Trophoblast cell (in vitro differentiated cells and primary cell): ENCODE measurements around the gene TPSB2.
"Not testable (repeated sequence)": the region's sequence is repeated elsewhere in the genome, so short reads cannot be mapped to it uniquely, and the experiment has no call there.

Experiments
- DNase-seq, 2 donors: peaks; one replicate each; pipeline ENCODE4 v3.0.0-alpha.2; 2016
- H2AFZ ChIP-seq: 2 replicates; pipeline ENCODE4 v1.6.1; 2013; ENCODE audit warnings: low read length, moderate library complexity, mild to moderate bottlenecking; ENCODE audit not compliant: insufficient read depth, poor library complexity
- H2AK5ac ChIP-seq: 2 replicates; pipeline ENCODE4 v1.6.1; 2013; ENCODE audit warnings: mild to moderate bottlenecking, low read length
- H2BK120ac ChIP-seq: 2 replicates; pipeline ENCODE4 v1.6.1; 2013; ENCODE audit warnings: low read length, mild to moderate bottlenecking, moderate library complexity; ENCODE audit not compliant: insufficient read depth, poor library complexity
- H2BK12ac ChIP-seq: 2 replicates; pipeline ENCODE4 v1.6.1; 2013; ENCODE audit warnings: mild to moderate bottlenecking, low read length, moderate library complexity
- H2BK5ac ChIP-seq: 2 replicates; pipeline ENCODE4 v1.6.1; 2013; ENCODE audit warnings: low read length, low read depth, moderate library complexity, mild to moderate bottlenecking; ENCODE audit not compliant: poor library complexity
- H3K14ac ChIP-seq: 2 replicates; pipeline ENCODE4 v1.6.1; 2013; ENCODE audit warnings: mild to moderate bottlenecking, low read length
- H3K18ac ChIP-seq: 2 replicates; pipeline ENCODE4 v1.6.1; 2013; ENCODE audit warnings: mild to moderate bottlenecking, low read length
- H3K23ac ChIP-seq: 2 replicates; pipeline ENCODE4 v1.6.1; 2013; ENCODE audit warnings: low read length
- H3K27ac ChIP-seq: 2 replicates; pipeline ENCODE4 v1.5.1; 2013; ENCODE audit warnings: low read depth, mild to moderate bottlenecking, inconsistent platforms, low read length, moderate library complexity
- H3K27me3 ChIP-seq: 2 replicates; pipeline ENCODE4 v1.6.1; 2013; ENCODE audit warnings: inconsistent platforms, mild to moderate bottlenecking, low read length, moderate library complexity; ENCODE audit not compliant: insufficient read depth
- H3K36me3 ChIP-seq, 2 experiments: 1 replicate in 1 of 2; 2 replicates in 1 of 2; pipeline ENCODE4 v1.6.1; 2013; ENCODE audit warnings: low read length in 2 of 2, mild to moderate bottlenecking in 2 of 2, moderate library complexity in 1 of 2; ENCODE audit not compliant: insufficient read depth in 2 of 2, control insufficient read depth in 1 of 2
- H3K4ac ChIP-seq: 2 replicates; pipeline ENCODE4 v1.6.1; 2013; ENCODE audit warnings: low read depth, mild to moderate bottlenecking, low read length, moderate library complexity
- H3K4me1 ChIP-seq, 2 experiments: 1 replicate in 1 of 2; 2 replicates in 1 of 2; pipeline ENCODE4 v1.6.1; 2013; ENCODE audit warnings: low read length in 2 of 2, mild to moderate bottlenecking in 2 of 2, moderate library complexity in 1 of 2; ENCODE audit not compliant: insufficient read depth in 2 of 2, control insufficient read depth in 1 of 2
- H3K4me2 ChIP-seq: 2 replicates; pipeline ENCODE4 v1.6.1; 2013; ENCODE audit warnings: inconsistent platforms, mild to moderate bottlenecking, low read length, moderate library complexity
- H3K4me3 ChIP-seq: 2 replicates; pipeline ENCODE4 v1.5.1; 2013; ENCODE audit warnings: mild to moderate bottlenecking, low read depth, low read length, inconsistent platforms
- H3K79me1 ChIP-seq: one replicate; pipeline ENCODE4 v1.6.1; 2013; ENCODE audit warnings: low read length
- H3K79me2 ChIP-seq: 2 replicates; pipeline ENCODE4 v1.6.1; 2013; ENCODE audit warnings: low read length, mild to moderate bottlenecking; ENCODE audit not compliant: control insufficient read depth, insufficient read depth, poor library complexity
- H3K9ac ChIP-seq: 2 replicates; pipeline ENCODE4 v1.6.1; 2013; ENCODE audit warnings: mild to moderate bottlenecking, low read length
- H3K9me3 ChIP-seq: 2 replicates; pipeline ENCODE4 v1.6.1; 2013; ENCODE audit warnings: low read depth, mild to moderate bottlenecking, control low read depth, inconsistent platforms, low read length; ENCODE audit not compliant: insufficient read depth
- H4K12ac ChIP-seq: 2 replicates; pipeline ENCODE4 v1.6.1; 2013; ENCODE audit warnings: low read depth, mild to moderate bottlenecking, low read length, moderate library complexity
- H4K8ac ChIP-seq: 2 replicates; pipeline ENCODE4 v1.6.1; 2013; ENCODE audit warnings: low read depth, mild to moderate bottlenecking, low read length, moderate library complexity
- H4K91ac ChIP-seq: one replicate; pipeline ENCODE4 v1.6.1; 2013; ENCODE audit warnings: low read depth, mild to moderate bottlenecking, low read length, moderate library complexity
- WGBS: extraction: QIAGEN DNeasy Blood & Tissue Kit; methylation state at CpG from one replicate; pipeline ENCODE4 v1.1.7; 2013; ENCODE audit warnings: missing lambda C conversion rate; ENCODE audit not compliant: insufficient read length, insufficient coverage; ENCODE audit errors: extremely low coverage; 5-methylcytosine and 5-hydroxymethylcytosine counted together

TPSB2 gene

DNA sequence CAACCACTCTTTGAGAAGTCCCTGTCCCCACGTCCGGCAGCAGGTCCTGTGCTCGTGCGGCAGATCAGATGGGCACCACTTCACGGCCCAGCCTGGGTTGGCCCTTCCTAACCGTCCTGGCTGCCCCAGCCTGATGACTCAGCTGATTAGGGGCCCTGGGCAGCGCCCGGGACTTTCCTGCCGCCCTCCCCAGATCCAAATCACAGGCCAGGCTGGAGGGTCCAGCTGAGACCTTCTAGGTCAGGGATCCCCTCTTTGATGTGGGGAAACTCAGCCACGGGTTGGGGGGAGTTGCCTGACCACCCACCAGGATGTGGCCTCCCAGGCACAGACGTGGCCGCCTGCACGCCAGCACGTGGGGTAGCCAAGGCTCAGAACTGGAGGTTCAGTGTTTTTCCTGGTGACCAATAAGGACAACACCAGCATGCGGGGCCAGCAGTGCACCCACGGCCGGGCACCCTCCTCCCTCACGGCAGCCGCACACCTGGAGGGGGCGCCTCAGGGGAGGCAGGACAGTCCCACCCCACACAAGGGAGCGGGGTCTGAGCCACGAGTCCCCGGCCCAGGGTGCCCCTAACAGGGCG, 4.2 kb downstream of the TPSB2 start:
- not testable (repeated sequence) for H3K23ac ChIP-seq, H3K4me1 ChIP-seq, H3K9ac ChIP-seq, H2AK5ac ChIP-seq, H2BK5ac ChIP-seq, H3K14ac ChIP-seq, H2BK120ac ChIP-seq, H4K91ac ChIP-seq, H4K8ac ChIP-seq, H3K4me2 ChIP-seq, DNase-seq, H4K12ac ChIP-seq, H3K27me3 ChIP-seq, H3K4me3 ChIP-seq, H3K9me3 ChIP-seq, H3K4ac ChIP-seq, H3K79me2 ChIP-seq, H3K27ac ChIP-seq, H2AFZ ChIP-seq, H2BK12ac ChIP-seq, H3K79me1 ChIP-seq, H3K18ac ChIP-seq, H3K36me3 ChIP-seq
- no CpG with 5 or more reads among the region's 24 CpGs for WGBS

DNA sequence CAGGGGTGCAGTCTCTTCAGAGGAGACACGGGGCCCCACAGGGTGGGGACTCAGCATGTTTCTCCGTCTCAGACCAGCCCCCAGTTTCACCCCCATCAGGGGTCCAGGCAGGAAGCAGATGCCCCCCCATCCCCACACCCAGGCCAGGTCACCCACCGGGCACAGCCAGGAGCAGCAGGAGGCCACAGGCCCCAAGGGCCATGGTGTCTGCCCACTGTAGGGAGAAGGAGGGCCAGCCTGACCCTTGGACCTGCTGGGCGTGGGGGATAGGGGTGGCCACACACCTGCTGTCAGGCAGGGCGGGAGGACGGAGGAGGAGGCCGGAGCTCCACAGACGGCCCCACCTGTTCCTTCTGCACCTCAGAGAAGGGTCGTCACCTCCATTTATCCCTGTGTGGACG, 4.9 kb downstream of the TPSB2 start, which contains the start of gene TPSG1:
Gene TPSG1 (minus strand): TSS at position 218 of the 401 bp plus-strand sequence. CDS start 16 bp downstream, at position 202.
- Histone ChIP-seq H3K4me3 (no peak within 1 kb of the TSS), H4K91ac (no peak within 1 kb of the TSS), H3K18ac (no peak within 1 kb of the TSS), H3K4me1 (no peaks in the 10 kb centered on the region), H3K9me3 (peaks cover 2% of the 10 kb centered on the region), H2BK5ac (no peak within 1 kb of the TSS), H2BK120ac (no peak within 1 kb of the TSS), H3K9ac (no peak within 1 kb of the TSS), H2AFZ (no peak within 1 kb of the TSS), H4K12ac (no peak within 1 kb of the TSS), H3K27ac (no peak within 1 kb of the TSS), H3K27me3 (no peaks in the 10 kb centered on the region), H3K4ac (no peak within 1 kb of the TSS), H3K4me2 (no peak within 1 kb of the TSS), H2AK5ac (no peak within 1 kb of the TSS), H3K14ac (no peak within 1 kb of the TSS), H3K79me1 (no peaks in the 10 kb centered on the region), H3K79me2 (no peaks in the 10 kb centered on the region), H4K8ac (no peak within 1 kb of the TSS), H3K36me3 (no peaks in the 10 kb centered on the region), H2BK12ac (no peak within 1 kb of the TSS), H3K23ac (no peak within 1 kb of the TSS)
- whole genome bisulfite sequencing, result no CpG with 5 or more reads among the region's 10 CpGs
- no peak for DNase-seq

DNA sequence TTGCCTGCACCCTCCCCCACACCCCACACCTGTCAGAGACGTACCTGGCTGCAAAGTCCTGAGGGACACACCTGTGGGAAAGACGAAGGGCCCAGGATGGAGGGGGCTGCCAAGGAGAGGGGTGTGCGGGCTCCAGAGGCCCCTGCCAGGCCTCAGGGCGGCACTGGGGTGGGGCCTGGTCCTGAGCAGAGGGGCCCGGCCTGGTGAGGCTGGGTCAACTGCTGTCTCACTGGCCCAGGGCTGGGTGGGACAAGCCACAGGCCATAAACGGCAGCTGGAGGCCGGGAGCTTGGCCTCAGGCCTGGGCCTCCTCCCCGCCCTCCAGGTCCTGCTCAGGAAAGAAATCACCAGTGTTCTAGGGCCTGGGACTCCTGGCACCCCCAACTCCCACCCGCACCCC, 5.4 kb downstream of the TPSB2 start:
- H3K14ac ChIP-seq, result no peak overlapping the region
- H3K4me3 ChIP-seq, result no peak overlapping the region
- no peak overlapping the region for H4K12ac ChIP-seq
- H3K79me2 ChIP-seq, result no peaks in the 10 kb centered on the region
- no peak overlapping the region for H2AFZ ChIP-seq
- peaks cover 2% of the 10 kb centered on the region for H3K9me3 ChIP-seq
- no peaks in the 10 kb centered on the region for H3K79me1 ChIP-seq
- H3K23ac ChIP-seq, result no peak overlapping the region
- no peak overlapping the region for H4K91ac ChIP-seq
- DNase-seq, result no peak
- no peaks in the 10 kb centered on the region for H3K4me1 ChIP-seq
- no peak overlapping the region for H2BK120ac ChIP-seq
- no peaks in the 10 kb centered on the region for H3K36me3 ChIP-seq
- H3K4ac ChIP-seq, result no peak overlapping the region
- H3K9ac ChIP-seq, result no peak overlapping the region
- no peak overlapping the region for H3K27ac ChIP-seq
- H4K8ac ChIP-seq, result no peak overlapping the region
- no peak overlapping the region for H2BK5ac ChIP-seq
- H3K18ac ChIP-seq, result no peak overlapping the region
- no peak overlapping the region for H2AK5ac ChIP-seq
- no CpG with 5 or more reads among the region's 9 CpGs for WGBS
- no peak overlapping the region for H2BK12ac ChIP-seq
- H3K27me3 ChIP-seq, result no peaks in the 10 kb centered on the region
- no peak overlapping the region for H3K4me2 ChIP-seq

DNA sequence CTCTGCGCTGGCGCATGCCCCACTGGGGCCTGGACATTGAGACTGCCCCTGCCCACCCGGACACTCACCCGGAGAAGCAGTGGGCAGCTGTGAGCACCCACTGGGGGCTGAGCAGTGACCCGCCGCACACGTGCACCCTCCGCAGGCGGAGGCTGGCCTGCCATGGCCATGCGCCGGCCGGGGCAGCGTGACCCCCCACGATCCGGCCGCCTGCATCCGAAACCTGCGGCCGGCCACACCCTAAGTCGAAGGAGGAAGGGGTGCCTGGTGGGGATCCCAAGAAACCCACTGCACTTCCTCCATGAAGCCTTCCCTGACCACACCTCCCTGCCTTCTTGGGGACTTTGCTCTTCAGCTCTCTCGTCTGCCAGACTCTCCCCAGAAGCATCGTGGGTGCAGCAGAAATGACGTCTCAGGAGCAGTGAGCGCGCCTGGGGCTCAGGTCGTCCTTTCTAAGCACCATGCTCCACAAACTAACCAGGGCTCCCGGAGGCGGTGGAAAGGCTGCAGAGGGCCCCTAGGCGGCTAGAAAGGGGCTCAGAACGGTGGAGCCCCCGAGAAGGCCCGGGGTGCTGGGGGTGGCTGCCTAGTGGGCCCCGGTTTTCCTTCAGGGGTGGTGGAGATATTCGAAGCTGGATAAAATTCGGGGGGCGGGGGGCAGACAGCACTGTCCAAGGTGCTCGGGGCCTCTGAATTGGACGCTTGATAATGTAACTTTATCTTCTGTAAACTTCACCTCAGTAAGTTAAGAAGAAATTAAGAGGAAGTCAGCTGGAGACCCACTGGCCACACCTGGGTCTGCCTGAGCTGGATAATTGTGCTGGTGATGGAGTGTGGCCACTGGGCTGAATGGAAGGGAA, 6.4 kb downstream of the TPSB2 start:
- Histone ChIP-seq H2AK5ac (no peak overlapping the region), H2BK12ac (no peak overlapping the region)
- no CpG with 5 or more reads among the region's 38 CpGs for WGBS

More for the DNA sequence above, 6.4 kb downstream of the TPSB2 start:
- no peak overlapping the region for H3K4ac ChIP-seq
- no peak overlapping the region for H4K12ac ChIP-seq
- no peaks in the 10 kb centered on the region for H3K79me1 ChIP-seq
- no peak overlapping the region for H4K91ac ChIP-seq
- no peak overlapping the region for H3K4me2 ChIP-seq
- H2BK120ac ChIP-seq, result no peak overlapping the region
- no peak overlapping the region for H3K9ac ChIP-seq
- no peak overlapping the region for H4K8ac ChIP-seq
- no peaks in the 10 kb centered on the region for H3K4me1 ChIP-seq
- H3K79me2 ChIP-seq, result no peaks in the 10 kb centered on the region
- H2AFZ ChIP-seq, result no peak overlapping the region
- H3K9me3 ChIP-seq, result peaks cover 2% of the 10 kb centered on the region
- no peak overlapping the region for H2BK5ac ChIP-seq
- H3K4me3 ChIP-seq, result no peak overlapping the region
- no peak overlapping the region for H3K23ac ChIP-seq
- H3K18ac ChIP-seq, result no peak overlapping the region
- DNase-seq, result no peak
- no peaks in the 10 kb centered on the region for H3K36me3 ChIP-seq
- no peak overlapping the region for H3K27ac ChIP-seq
- H3K14ac ChIP-seq, result no peak overlapping the region
- no peaks in the 10 kb centered on the region for H3K27me3 ChIP-seq
